Panc1 (cell line): ENCODE results near the gene INSYN2A.

Source experiments
- CTCF ChIP-seq: fragments of 450-650 bp; IDR thresholded peaks from 2 replicates; pipeline ENCODE4 v1.5.1; 2017; ENCODE audit warnings: mild to moderate bottlenecking
- SIN3A ChIP-seq: IDR thresholded peaks from 2 replicates; pipeline ENCODE4 v1.6.1; 2012; ENCODE audit warnings: low read depth, mild to moderate bottlenecking, low read length, moderate library complexity, borderline replicate concordance; ENCODE audit not compliant: insufficient read depth

- TF ChIP-seq CTCF = no peak
- TF ChIP-seq SIN3A = no peak
These were observed 33.5 kb downstream of the INSYN2A start for GRCh38 chr10:127162841-127163240.
